Small intestine (tissue), 7 donors: ENCODE measurements around the gene MEGF8. TPM values are rescaled to one million over a fixed set of nuclear protein-coding genes. Genes with fewer than 3 reads are reported as not detected.

ENCODE experiments used
- DNase-seq, 2 donors: peaks; one replicate each; pipeline versions ENCODE4 v3.0.0 to v3.0.0-alpha.2; 2013
- FAIRE-seq: peaks from 2 replicates; lab custom pipeline; 2012; peaks lifted over from hg19 to GRCh38; lab: Jason Lieb, UNC
- H3K27ac ChIP-seq, 3 donors: one replicate each; pipeline ENCODE4 v1.5.1; 2013; ENCODE audit warnings: low read length in 2 of 3, mild to moderate bottlenecking in 2 of 3, control low read depth in 1 of 3, inconsistent platforms in 1 of 3, low read depth in 1 of 3, moderate library complexity in 1 of 3
- H3K27me3 ChIP-seq, 3 donors: one replicate each; pipeline ENCODE4 v1.6.1; 2013; ENCODE audit warnings: low read length in 3 of 3, inconsistent platforms in 1 of 3; ENCODE audit not compliant: control insufficient read depth in 3 of 3, insufficient read depth in 3 of 3
- H3K36me3 ChIP-seq, 3 donors: one replicate each; pipeline ENCODE4 v1.6.1; 2013; ENCODE audit warnings: low read length in 3 of 3, inconsistent platforms in 1 of 3, low read depth in 1 of 3, mild to moderate bottlenecking in 1 of 3, moderate library complexity in 1 of 3; ENCODE audit not compliant: control insufficient read depth in 3 of 3, insufficient read depth in 2 of 3
- H3K4me1 ChIP-seq, 3 donors: one replicate each; pipeline ENCODE4 v1.6.1; 2013; ENCODE audit warnings: low read length in 2 of 3, inconsistent platforms in 1 of 3, low read depth in 1 of 3, mild to moderate bottlenecking in 1 of 3, moderate library complexity in 1 of 3; ENCODE audit not compliant: control insufficient read depth in 3 of 3, insufficient read depth in 2 of 3
- H3K4me3 ChIP-seq, 3 donors: one replicate each; pipeline ENCODE4 v1.5.1; 2013; ENCODE audit warnings: low read length in 3 of 3, control low read depth in 1 of 3, inconsistent platforms in 1 of 3, low read depth in 1 of 3, mild to moderate bottlenecking in 1 of 3, moderate library complexity in 1 of 3
- H3K9me3 ChIP-seq, 2 donors: one replicate each; pipeline ENCODE4 v1.6.1; 2013; ENCODE audit warnings: low read depth in 1 of 2, low read length in 1 of 2; ENCODE audit not compliant: control insufficient read depth in 2 of 2, insufficient read depth in 1 of 2
- WGBS, 3 donors: extraction: QIAGEN DNeasy Blood & Tissue Kit; methylation state at CpG; one replicate each; pipeline ENCODE4 v1.1.7; 2013; 5-methylcytosine and 5-hydroxymethylcytosine counted together
- polyA plus RNA-seq, 4 donors: library from polyadenylated mRNA; stranded (reverse) in 3 of 4; unstranded in 1 of 4; fragments of 200-250 nt in 3 of 4; fragments of 120-200 nt in 1 of 4; gene quantifications; one replicate each; pipeline versions ENCODE4 v1.2.1 to v1.2.3, GENCODE V29; 2013
- donor health status: healthy with polysubstance abuse.
- donor health status: control.
- donor health status: control.
- donor health status: Bipolar disorder and iron deficiency.
- donor health status: healthy.

The MEGF8 gene
- polyA plus RNA-seq, 4 donors, result 2.4 to 26.7 (median 6.9) TPM

- no peak overlapping the region for H3K27ac ChIP-seq
- peaks cover 0 to 7% of the 10 kb centered on the region in 2 donors for H3K9me3 ChIP-seq
- H3K4me1 ChIP-seq, result peaks cover 3 to 39% (median 10%) of the 10 kb centered on the region in 3 donors
- H3K27me3 ChIP-seq, result no peaks in the 10 kb centered on the region
- FAIRE-seq, result no peak
- no peak overlapping the region for H3K4me3 ChIP-seq
- peaks cover 0 to 5% (median 0%) of the 10 kb centered on the region in 3 donors for H3K36me3 ChIP-seq
- DNase-seq, result no peak
- WGBS, 3 donors, result 36 to 75% (median 53%) methylated on average over 13 of the region's 13 CpGs
Observed at GRCh38 chr19:42424712-42425131, 99.3 kb downstream of the MEGF8 start.

GRCh38 chr19:42426643-42427042 is 101.2 kb downstream of the MEGF8 start:
- peaks cover 0 to 7% of the 10 kb centered on the region in 2 donors for H3K9me3 ChIP-seq
- peaks cover 3 to 27% (median 10%) of the 10 kb centered on the region in 3 donors for H3K4me1 ChIP-seq
- no peaks in the 10 kb centered on the region for H3K27me3 ChIP-seq
- WGBS, 3 donors, result 93 to 97% (median 97%) methylated on average over 3 of the region's 3 CpGs
- DNase-seq (no peak), FAIRE-seq (no peak)
- H3K27ac ChIP-seq, result no peak overlapping the region
- no peaks in the 10 kb centered on the region for H3K36me3 ChIP-seq
- H3K4me3 ChIP-seq, result no peak overlapping the region

GRCh38 chr19:42427313-42427712 is 101.9 kb downstream of the MEGF8 start, which contains the start of gene LIPE:
TSS of gene LIPE (minus strand) at chr19:42427388. CDS start at chr19:42427149, 239 bp downstream.
- Histone ChIP-seq H3K36me3 (no peaks in the 10 kb centered on the region), H3K4me1 (peaks cover under 1 to 21% (median 4%) of the 10 kb centered on the region in 3 donors), H3K4me3 (no peak within 1 kb of the TSS), H3K9me3 (peaks cover 0 to 7% of the 10 kb centered on the region in 2 donors), H3K27me3 (no peaks in the 10 kb centered on the region), H3K27ac (no peak within 1 kb of the TSS)
- FAIRE-seq, result no peak
- 69 to 85% (median 78%) methylated on average over 4 of the region's 4 CpGs for WGBS, 3 donors
- no peak for DNase-seq

Other genes with a start within 250 kb of the MEGF8 start
- 10 to 100 TPM in 1 of 4 donors, 1 to 10 TPM in 3; 4.5 to 16.9 (median 7.4) TPM for gene ZNF574, start 249.5 kb upstream of the MEGF8 start, polyA plus RNA-seq
- 1 to 10 TPM in 3 of 4 donors, under 1 TPM in 1; 0.45 to 2.7 (median 1.9) TPM for gene POU2F2, start 193.2 kb upstream of the MEGF8 start, polyA plus RNA-seq
- 10 to 100 TPM; 22.8 to 41.3 (median 37.8) TPM for gene DEDD2, start 108.0 kb upstream of the MEGF8 start, polyA plus RNA-seq
- 10 to 100 TPM in 1 of 4 donors, 1 to 10 TPM in 3; 3.2 to 11.3 (median 4.4) TPM for gene ZNF526, start 105.3 kb upstream of the MEGF8 start, polyA plus RNA-seq
- gene GSK3A, start 83.0 kb upstream of the MEGF8 start, polyA plus RNA-seq, result 10 to 100 TPM; 48.5 to 73.0 (median 70.6) TPM
- 10 to 100 TPM; 28.6 to 60.7 (median 41.7) TPM for gene ERF, start 70.5 kb upstream of the MEGF8 start, polyA plus RNA-seq
- gene CIC, start 56.4 kb upstream of the MEGF8 start, polyA plus RNA-seq, result 10 to 100 TPM; 14.1 to 39.2 (median 24.0) TPM
- 1 to 10 TPM in 2 of 4 donors, under 1 TPM in 2; 0.81 to 1.1 (median 0.99) TPM for gene PRR19, start 23.5 kb upstream of the MEGF8 start, polyA plus RNA-seq
- 10 to 100 TPM; 16.3 to 49.4 (median 26.9) TPM for gene PAFAH1B3, start 23.0 kb upstream of the MEGF8 start, polyA plus RNA-seq
- 1 to 10 TPM in 1 of 4 donors, under 1 TPM in 1, not detected in 2; 0.83 to 1.1 TPM for gene TMEM145, start 12.3 kb upstream of the MEGF8 start, polyA plus RNA-seq
- 10 to 100 TPM in 1 of 4 donors, 1 to 10 TPM in 3; 5.8 to 28.1 (median 9.0) TPM for gene CNFN, start 64.7 kb downstream of the MEGF8 start, polyA plus RNA-seq
- 10 to 100 TPM; 10.1 to 40.2 (median 19.7) TPM for gene LIPE, start 101.8 kb downstream of the MEGF8 start, polyA plus RNA-seq
- 1 to 10 TPM in 2 of 4 donors, under 1 TPM in 2; 0.12 to 1.6 (median 0.89) TPM for gene CXCL17, start 117.3 kb downstream of the MEGF8 start, polyA plus RNA-seq
- gene CEACAM1, start 202.8 kb downstream of the MEGF8 start, polyA plus RNA-seq, result 10 to 100 TPM; 16.3 to 54.2 (median 32.9) TPM